Right lung (tissue), 5 donors: ENCODE results near the gene ADAMTS2. TPM values are rescaled to one million over a fixed set of nuclear protein-coding genes. Genes with fewer than 3 reads are reported as not detected.

ENCODE experiments used
- DNase-seq, 2 donors: peaks; one replicate each; pipeline ENCODE4 v3.0.0-alpha.2; 2013
- polyA plus RNA-seq, 5 donors: library from polyadenylated mRNA; unstranded; fragments of 120-200 nt; gene quantifications; one replicate each; pipeline versions ENCODE4 v1.2.1 to v1.2.3, GENCODE V29; 2013; ENCODE audit warnings: inconsistent platforms in 1 of 5, low replicate concordance in 1 of 5; ENCODE audit not compliant: insufficient read length in 5 of 5, insufficient read depth in 1 of 5

ADAMTS2 gene
- polyA plus RNA-seq, 5 donors: 27.7 to 44.9 (median 31.5) TPM

GRCh38 chr5:179235416-179236400, 109.6 kb downstream of the ADAMTS2 start:
- no peak for DNase-seq

- DNase-seq: no peak
These were observed 110.6 kb downstream of the ADAMTS2 start for GRCh38 chr5:179234563-179235135.

DNA sequence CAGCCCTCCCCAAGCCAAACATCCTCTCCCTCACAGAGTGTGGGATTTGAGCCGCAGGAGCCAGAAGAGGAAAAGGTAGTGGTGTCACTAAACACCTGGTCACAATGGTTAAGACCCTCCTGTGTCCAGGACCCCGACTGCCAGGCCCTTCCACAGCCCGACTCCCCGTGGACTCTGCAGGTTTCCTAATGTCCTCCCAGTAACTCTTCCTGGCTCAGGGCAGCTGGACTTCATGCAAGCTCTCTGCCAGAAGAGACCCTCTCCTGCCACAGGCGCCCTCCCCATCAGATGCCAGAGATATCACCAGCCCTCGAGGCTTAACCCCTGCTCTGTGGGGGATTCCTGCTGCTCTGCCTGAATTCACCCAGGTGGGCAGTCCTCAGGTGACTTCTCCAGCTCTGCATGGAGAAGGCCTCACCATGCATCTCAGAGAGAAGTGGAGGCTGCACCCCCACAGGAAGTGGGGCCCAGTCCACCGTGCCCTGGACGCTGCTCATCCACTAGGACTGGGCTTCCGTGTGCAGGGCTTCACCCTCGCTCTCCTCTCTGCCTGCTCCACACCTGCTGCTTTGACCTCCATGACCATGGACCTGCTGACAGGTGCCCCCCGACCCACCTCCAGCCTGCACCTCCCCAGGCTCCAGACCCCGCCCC, 111.2 kb downstream of the ADAMTS2 start:
- DNase-seq: no peak

- no peak for DNase-seq
These were observed 113.0 kb downstream of the ADAMTS2 start for GRCh38 chr5:179232091-179232735.

DNA sequence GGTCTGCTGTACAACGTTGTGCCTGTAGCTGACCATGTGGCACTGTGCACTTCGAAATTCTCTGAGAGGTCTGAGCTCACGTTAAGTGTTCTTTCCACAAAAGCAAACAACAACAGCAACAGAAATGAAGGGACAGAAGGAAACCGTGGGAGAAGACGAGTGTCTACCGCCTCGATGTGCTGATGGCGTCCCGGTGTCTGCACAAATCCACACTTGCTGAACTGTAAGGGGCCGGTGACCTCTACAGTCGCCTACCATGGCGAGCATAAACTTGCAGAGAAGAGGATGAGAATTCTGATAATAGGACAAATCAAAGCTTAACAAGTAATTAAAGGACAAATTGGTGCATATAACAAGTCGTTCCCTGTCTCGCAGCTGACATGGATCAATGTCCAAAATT, 114.0 kb downstream of the ADAMTS2 start:
- DNase-seq: no peak

- DNase-seq: no peak
These were observed 115.2 kb downstream of the ADAMTS2 start for GRCh38 chr5:179230061-179230461.

- DNase-seq: no peak
These were observed 115.9 kb downstream of the ADAMTS2 start for GRCh38 chr5:179229331-179229831.

DNA sequence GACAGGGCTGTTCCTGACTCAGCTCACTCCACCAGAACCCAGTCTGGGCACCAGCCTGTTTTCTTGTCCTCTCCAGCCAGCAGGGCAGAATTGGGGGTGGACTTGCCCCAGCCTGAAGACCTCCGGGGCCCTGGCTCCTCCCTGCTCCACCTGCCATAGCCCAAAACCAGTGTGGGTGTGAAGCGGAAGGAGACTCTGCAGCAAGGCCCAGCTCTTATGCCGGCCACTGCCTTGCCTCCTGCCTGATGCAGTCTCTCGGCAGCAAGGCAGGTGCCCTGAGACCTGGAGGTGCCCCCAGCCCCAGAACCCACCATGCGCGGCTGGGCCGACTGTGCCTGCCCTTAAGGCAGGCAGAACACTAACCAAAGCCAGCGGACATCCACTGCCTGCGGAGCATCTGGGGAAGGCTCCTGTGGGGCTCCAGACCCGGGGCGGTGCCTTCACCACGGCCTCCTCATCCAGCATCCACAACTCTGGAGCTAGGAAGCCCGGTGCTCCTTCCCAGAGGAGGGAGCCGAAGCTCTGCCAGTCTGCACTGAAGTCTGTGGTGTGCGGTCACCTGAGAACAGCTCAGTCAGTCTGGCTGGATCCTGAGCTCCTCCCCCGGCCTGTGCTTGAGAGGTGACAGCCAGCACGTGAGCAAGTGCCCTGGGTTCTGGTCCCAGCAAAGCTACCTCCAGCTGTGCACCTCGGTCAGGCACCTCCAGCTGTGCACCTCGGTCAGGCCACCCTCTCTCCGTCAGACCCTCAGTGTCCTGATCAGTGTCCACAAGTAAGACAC, 116.7 kb downstream of the ADAMTS2 start:
- no peak for DNase-seq

DNA sequence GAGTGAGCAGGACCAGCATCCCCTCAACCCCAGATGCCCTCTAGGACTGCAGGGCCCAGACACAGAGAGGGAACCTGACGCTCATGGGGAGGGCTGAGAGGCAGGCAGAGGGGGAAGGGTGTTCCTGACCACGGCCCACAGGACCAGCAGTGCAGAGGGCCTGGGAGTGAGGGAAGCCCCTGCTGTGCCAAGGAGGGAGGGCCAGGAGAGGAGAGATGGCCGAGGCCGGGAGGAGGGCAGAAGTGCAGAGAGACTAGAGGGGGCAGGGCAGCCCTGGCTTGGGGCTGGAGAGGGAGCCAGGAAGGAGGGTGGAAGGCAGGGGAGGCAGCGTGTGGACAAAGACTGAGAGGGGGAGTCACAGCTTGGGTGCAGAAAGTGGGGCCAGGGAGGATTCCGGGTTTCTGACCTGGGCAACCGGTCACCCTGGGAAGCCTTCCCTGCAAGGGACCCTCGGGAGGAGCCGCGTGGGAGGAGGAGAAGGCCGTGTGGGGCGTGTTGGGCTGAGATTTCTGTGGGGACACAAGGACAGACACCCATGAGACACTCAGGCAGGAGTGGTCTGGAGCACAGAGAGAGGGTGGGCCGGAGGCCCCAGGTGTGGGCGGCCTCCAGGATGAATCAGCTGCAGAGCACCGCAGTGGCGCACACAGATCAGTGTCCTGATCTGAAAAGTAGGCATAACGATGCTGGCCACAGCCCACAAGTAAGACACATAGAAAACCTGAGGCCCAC, 117.5 kb downstream of the ADAMTS2 start:
- DNase-seq: peak; percentile 20 to 22

DNA sequence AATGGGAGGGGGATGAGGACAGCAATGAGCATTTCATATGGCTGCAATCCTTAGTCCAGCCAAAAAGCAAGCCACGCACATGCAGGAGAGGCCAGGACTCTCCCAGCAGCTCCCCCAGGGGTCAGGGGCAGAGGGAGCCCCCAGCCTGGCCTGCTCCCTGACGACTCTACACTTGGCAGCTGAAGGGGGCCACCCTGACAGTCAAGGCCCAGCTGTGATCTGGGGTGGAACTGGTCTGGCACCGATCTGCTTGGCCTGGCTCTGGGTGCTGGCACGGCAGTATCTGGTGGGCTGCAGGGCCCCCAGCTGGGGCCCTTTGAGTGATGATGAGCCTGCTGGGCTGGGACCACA, 118.1 kb downstream of the ADAMTS2 start:
- peak; percentile 23 to 28 for DNase-seq

DNA sequence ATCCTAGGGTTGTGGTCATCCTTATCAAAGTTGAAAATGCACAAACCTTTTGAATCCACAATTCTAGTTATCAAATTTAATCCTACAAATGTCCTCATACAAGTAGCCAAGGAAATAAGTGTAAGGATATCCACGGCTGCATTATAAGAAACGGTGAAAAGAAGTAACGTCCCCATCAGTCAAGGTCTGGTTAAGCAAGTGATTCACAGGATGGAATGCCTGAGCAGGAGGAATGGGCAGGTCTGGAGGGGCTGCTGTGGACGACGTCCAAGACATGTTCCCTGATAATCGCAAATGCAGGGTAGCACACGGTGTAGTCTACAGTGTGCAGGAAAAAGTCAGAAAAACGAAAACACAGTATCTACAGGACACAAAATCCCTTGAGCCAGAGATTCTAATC, 118.6 kb downstream of the ADAMTS2 start:
- no peak for DNase-seq

DNA sequence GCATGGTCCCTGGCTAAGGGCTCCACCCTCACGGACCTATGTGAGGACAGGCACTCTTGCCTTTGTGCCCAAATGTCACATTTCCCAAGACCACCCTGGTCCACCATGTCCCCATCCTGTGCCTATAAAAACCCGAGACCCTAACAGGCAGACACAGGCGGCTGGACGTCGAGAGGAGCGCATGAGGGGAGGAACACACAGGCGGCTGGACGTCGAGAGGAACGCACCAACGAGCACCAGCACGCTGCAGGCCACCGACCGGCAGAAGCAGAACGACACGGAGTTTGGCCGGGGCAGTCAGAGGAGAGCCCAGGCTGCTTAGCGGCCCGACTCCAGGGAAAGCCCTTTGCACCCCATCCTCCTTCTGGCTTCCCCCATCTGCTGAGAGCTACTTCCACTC, 119.9 kb downstream of the ADAMTS2 start:
- DNase-seq: no peak

- no peak for DNase-seq
These were observed 120.5 kb downstream of the ADAMTS2 start for GRCh38 chr5:179224741-179225140.

GRCh38 chr5:179223961-179224360, 121.3 kb downstream of the ADAMTS2 start:
- DNase-seq: no peak

GRCh38 chr5:179223528-179223927, 121.7 kb downstream of the ADAMTS2 start:
- DNase-seq: no peak

DNA sequence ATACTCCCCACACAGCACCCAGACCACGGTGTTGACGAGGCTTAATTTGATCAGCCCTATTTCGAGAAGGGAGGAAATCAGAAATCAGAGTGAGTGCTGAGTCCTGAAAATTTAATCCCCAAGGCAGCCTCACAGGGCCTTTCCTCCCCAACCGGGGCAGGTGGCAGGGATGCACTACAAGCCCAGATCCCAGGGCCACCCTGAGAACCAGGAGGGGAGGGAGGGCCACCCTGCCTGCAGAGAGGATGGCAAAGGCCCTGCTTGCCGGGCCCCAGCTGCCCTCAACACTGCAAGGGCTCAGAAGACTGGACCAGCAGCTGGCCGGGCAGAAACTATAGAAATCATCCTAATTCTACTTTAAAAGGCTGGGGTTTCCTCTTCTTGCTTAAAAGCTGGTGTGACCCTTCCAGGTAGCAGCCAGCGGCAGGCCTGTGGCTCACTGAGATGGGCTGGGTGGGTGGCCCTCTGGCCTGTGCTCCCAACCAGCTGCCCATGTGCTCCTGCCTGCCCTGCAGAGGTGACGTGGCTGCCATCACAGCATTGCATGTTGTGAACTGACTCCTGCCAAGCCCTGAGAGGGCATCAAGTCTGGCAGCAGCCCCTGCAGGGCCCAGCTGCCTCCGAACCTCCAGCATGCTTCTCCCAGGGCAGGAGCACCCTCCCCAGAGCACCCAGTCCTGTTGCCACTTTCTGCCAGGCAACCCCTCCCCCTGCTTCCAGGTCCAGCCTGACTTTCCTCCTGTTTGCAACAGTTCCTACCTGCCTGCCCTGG, 122.8 kb downstream of the ADAMTS2 start:
- DNase-seq: no peak

- DNase-seq: no peak
These were observed 123.4 kb downstream of the ADAMTS2 start for GRCh38 chr5:179221877-179222220.

- DNase-seq: no peak
These were observed 123.9 kb downstream of the ADAMTS2 start for GRCh38 chr5:179221196-179221876.

GRCh38 chr5:179220716-179221115, 124.5 kb downstream of the ADAMTS2 start:
- no peak for DNase-seq
